HepG2 (cell line): ENCODE measurements around the gene HSD11B2. TPM values are rescaled to one million over a fixed set of nuclear protein-coding genes. Genes with fewer than 3 reads are reported as not detected.

Experiments
- DNMT3B ChIP-seq: conservative IDR thresholded peaks from 2 replicates; pipeline ENCODE4 v1.6.1; 2016; ENCODE audit warnings: missing biosample characterization, control low read depth
- FLYWCH1 ChIP-seq: sonication (generic); formaldehyde crosslinking; IDR thresholded peaks from 2 replicates; pipeline ENCODE4 v1.8.1; 2023; ENCODE audit warnings: mild to moderate bottlenecking, missing genetic modification reagents
- GABPA ChIP-seq, 2 experiments: IDR thresholded peaks; 2 replicates each; pipeline ENCODE4 v1.6.1; 2011 to 2016; ENCODE audit warnings: low read depth in 2 of 2, low read length in 1 of 2, missing biosample characterization in 1 of 2, missing genetic modification characterization in 1 of 2
- KDM4B ChIP-seq: sonication (generic); formaldehyde crosslinking; IDR thresholded peaks from 2 replicates; pipeline ENCODE4 v1.4.0; 2020; ENCODE audit warnings: missing genetic modification reagents
- KLF13 ChIP-seq: sonication (generic); formaldehyde crosslinking; IDR thresholded peaks from 2 replicates; pipeline ENCODE4 v1.4.0; 2020; ENCODE audit warnings: mild to moderate bottlenecking, missing genetic modification reagents
- MAF1 ChIP-seq: sonication (generic); formaldehyde crosslinking; IDR thresholded peaks from 2 replicates; pipeline ENCODE4 v1.5.0; 2020; ENCODE audit warnings: missing genetic modification reagents, borderline replicate concordance
- MLX ChIP-seq: IDR thresholded peaks from 2 replicates; pipeline ENCODE4 v1.6.1; 2016
- NAIF1 ChIP-seq: sonication (generic); formaldehyde crosslinking; IDR thresholded peaks from 2 replicates; pipeline ENCODE4 v1.5.0; 2020; ENCODE audit warnings: mild to moderate bottlenecking, missing genetic modification reagents, borderline replicate concordance
- NFE2L1 ChIP-seq: sonication (generic); formaldehyde crosslinking; IDR thresholded peaks from 2 replicates; pipeline ENCODE4 v1.4.0; 2020; ENCODE audit warnings: missing genetic modification reagents, mild to moderate bottlenecking, borderline replicate concordance
- NR2C2 ChIP-seq: sonication (generic); formaldehyde crosslinking; IDR thresholded peaks from 2 replicates; pipeline ENCODE4 v1.4.0; 2020; ENCODE audit warnings: missing genetic modification reagents, mild to moderate bottlenecking, moderate library complexity, borderline replicate concordance
- POGZ ChIP-seq: sonication (generic); formaldehyde crosslinking; IDR thresholded peaks from 2 replicates; pipeline ENCODE4 v1.4.0; 2020; ENCODE audit warnings: mild to moderate bottlenecking, missing genetic modification reagents
- RARA ChIP-seq: IDR thresholded peaks from 2 replicates; pipeline ENCODE4 v1.6.1; 2016; ENCODE audit warnings: missing genetic modification reagents, missing compliant biosample characterization
- RXRA ChIP-seq: sonication (generic); formaldehyde crosslinking; IDR thresholded peaks from 2 replicates; pipeline ENCODE4 v1.5.1; 2020; ENCODE audit warnings: missing genetic modification reagents
- SATB2 ChIP-seq: sonication (generic); formaldehyde crosslinking; IDR thresholded peaks from 2 replicates; pipeline ENCODE4 v1.5.0; 2020; ENCODE audit warnings: missing genetic modification reagents
- SMAD1 ChIP-seq: sonication (generic); formaldehyde crosslinking; IDR thresholded peaks from 2 replicates; pipeline ENCODE4 v1.4.0; 2020; ENCODE audit warnings: missing genetic modification reagents, low read depth, mild to moderate bottlenecking, borderline replicate concordance
- SNRNP70 ChIP-seq: fragments of 200-400 bp; formaldehyde crosslinking; IDR thresholded peaks from 2 replicates; pipeline ENCODE4 v1.6.1; 2017; ENCODE audit warnings: mild to moderate bottlenecking, low read depth, low read length, moderate library complexity
- ZBTB20 ChIP-seq: sonication (generic); formaldehyde crosslinking; IDR thresholded peaks from 2 replicates; pipeline ENCODE4 v1.8.1; 2023; ENCODE audit warnings: missing genetic modification reagents, low read depth, mild to moderate bottlenecking, borderline replicate concordance
- ZBTB7B ChIP-seq: sonication (generic); formaldehyde crosslinking; IDR thresholded peaks from 2 replicates; pipeline ENCODE4 v1.4.0; 2020; ENCODE audit warnings: missing genetic modification reagents
- ZNF10 ChIP-seq: sonication (generic); formaldehyde crosslinking; IDR thresholded peaks from 2 replicates; pipeline ENCODE4 v1.4.0; 2020; ENCODE audit warnings: mild to moderate bottlenecking, low read depth, missing genetic modification reagents, borderline replicate concordance
- ZNF367 ChIP-seq: sonication (generic); formaldehyde crosslinking; IDR thresholded peaks from 2 replicates; pipeline ENCODE4 v1.4.0; 2020; ENCODE audit warnings: missing genetic modification reagents, borderline replicate concordance
- ZNF44 ChIP-seq: sonication (generic); formaldehyde crosslinking; IDR thresholded peaks from 2 replicates; pipeline ENCODE4 v1.5.1; 2020; ENCODE audit warnings: mild to moderate bottlenecking, missing genetic modification reagents
- ZNF446 ChIP-seq: sonication (generic); formaldehyde crosslinking; IDR thresholded peaks from 2 replicates; pipeline ENCODE4 v1.5.0; 2020; ENCODE audit warnings: mild to moderate bottlenecking, missing genetic modification reagents
- ZNF546 ChIP-seq: sonication (generic); formaldehyde crosslinking; conservative IDR thresholded peaks from 2 replicates; pipeline ENCODE4 v1.8.1; 2023; ENCODE audit warnings: mild to moderate bottlenecking, missing genetic modification reagents
- ZNF562 ChIP-seq: sonication (generic); formaldehyde crosslinking; IDR thresholded peaks from 2 replicates; pipeline ENCODE4 v1.8.0; 2022; ENCODE audit warnings: missing genetic modification reagents, borderline replicate concordance
- ZNF660 ChIP-seq: sonication (generic); formaldehyde crosslinking; IDR thresholded peaks from 2 replicates; pipeline ENCODE4 v1.5.1; 2020; ENCODE audit warnings: mild to moderate bottlenecking, low read depth, missing genetic modification reagents, borderline replicate concordance
- ZNF777 ChIP-seq: sonication (generic); formaldehyde crosslinking; IDR thresholded peaks from 2 replicates; pipeline ENCODE4 v1.4.0; 2020; ENCODE audit warnings: missing genetic modification reagents
- polyA plus RNA-seq, 8 experiments: library from polyadenylated mRNA; depleted of rRNA in 3 of 8; stranded (reverse) in 7 of 8; unstranded in 1 of 8; fragments of >200 nt; fragmentation: Illumina TruSeq in 4 of 8; extraction: Trizol in 4 of 8; gene quantifications; 2 replicates each; pipeline versions ENCODE4 v1.2.1 to v1.2.3, GENCODE V29; 2011 to 2016; ENCODE audit warnings: low read depth in 4 of 8, missing spikeins in 1 of 8, mixed read lengths in 1 of 8; ENCODE audit not compliant: insufficient read depth in 1 of 8
- total RNA-seq, 5 experiments: library from RNA; depleted of rRNA; stranded (reverse); fragments of >200 nt; fragmentation: Illumina TruSeq; extraction: Trizol; gene quantifications; 2 replicates each; pipeline ENCODE4 v1.2.3, GENCODE V29; 2016; ENCODE audit warnings: low read depth in 1 of 5
- TF ChIP-seq, protein P1 (sequence below): sonication (generic); formaldehyde crosslinking; IDR thresholded peaks from 2 replicates; pipeline ENCODE4 v1.5.0; 2020; ENCODE audit warnings: missing genetic modification reagents, mild to moderate bottlenecking, borderline replicate concordance
- TF ChIP-seq, protein P2 (sequence below): sonication (generic); formaldehyde crosslinking; IDR thresholded peaks from 2 replicates; pipeline ENCODE4 v1.4.0; 2020; ENCODE audit warnings: missing genetic modification reagents, borderline replicate concordance

Gene HSD11B2
- total and polyA plus RNA-seq, 2 of the 13 experiments (the other 11 are each of a cell fraction or from before 2014, with no cell fraction given) = 8.9 to 13.6 TPM

GRCh38 chr16:67445913-67446907 is 15.3 kb downstream of the HSD11B2 start (continued):
- TF ChIP-seq, protein P1, sequence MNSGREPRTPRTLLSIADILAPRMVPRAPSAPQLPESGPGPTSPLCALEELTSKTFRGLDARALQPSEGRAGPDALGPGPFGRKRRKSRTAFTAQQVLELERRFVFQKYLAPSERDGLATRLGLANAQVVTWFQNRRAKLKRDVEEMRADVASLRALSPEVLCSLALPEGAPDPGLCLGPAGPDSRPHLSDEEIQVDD (CRISPR knock-in tag) = no peak
- TF ChIP-seq ZNF446 (CRISPR knock-in tag) = peak; percentile 31; the same call in 1 of the 2 replicates
- no peak for TF ChIP-seq ZNF562
- no peak for TF ChIP-seq ZNF546
- TF ChIP-seq SMAD1 = no peak
- TF ChIP-seq ZNF44 (CRISPR knock-in tag) = no peak
- TF ChIP-seq MAF1 = 0 out of 2 replicates have a peak, but pooled peaks have one; percentile 2
- no peak; the same call in 1 of the 2 replicates for TF ChIP-seq MLX
- TF ChIP-seq ZNF367 (CRISPR knock-in tag) = no peak
- peak; percentile 99 for TF ChIP-seq RXRA (CRISPR knock-in tag)
- TF ChIP-seq ZNF777 (CRISPR knock-in tag) = no peak
- TF ChIP-seq, protein P2, sequence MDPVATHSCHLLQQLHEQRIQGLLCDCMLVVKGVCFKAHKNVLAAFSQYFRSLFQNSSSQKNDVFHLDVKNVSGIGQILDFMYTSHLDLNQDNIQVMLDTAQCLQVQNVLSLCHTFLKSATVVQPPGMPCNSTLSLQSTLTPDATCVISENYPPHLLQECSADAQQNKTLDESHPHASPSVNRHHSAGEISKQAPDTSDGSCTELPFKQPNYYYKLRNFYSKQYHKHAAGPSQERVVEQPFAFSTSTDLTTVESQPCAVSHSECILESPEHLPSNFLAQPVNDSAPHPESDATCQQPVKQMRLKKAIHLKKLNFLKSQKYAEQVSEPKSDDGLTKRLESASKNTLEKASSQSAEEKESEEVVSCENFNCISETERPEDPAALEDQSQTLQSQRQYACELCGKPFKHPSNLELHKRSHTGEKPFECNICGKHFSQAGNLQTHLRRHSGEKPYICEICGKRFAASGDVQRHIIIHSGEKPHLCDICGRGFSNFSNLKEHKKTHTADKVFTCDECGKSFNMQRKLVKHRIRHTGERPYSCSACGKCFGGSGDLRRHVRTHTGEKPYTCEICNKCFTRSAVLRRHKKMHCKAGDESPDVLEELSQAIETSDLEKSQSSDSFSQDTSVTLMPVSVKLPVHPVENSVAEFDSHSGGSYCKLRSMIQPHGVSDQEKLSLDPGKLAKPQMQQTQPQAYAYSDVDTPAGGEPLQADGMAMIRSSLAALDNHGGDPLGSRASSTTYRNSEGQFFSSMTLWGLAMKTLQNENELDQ (CRISPR knock-in tag) = no peak
- TF ChIP-seq GABPA (IDR thresholded peaks at IDR 0.05; ENCODE audit: low read depth, low read length) = no peak
- no peak for TF ChIP-seq GABPA (CRISPR knock-in tag; IDR thresholded peaks at IDR 0.05; ENCODE audit: low read depth)
- no peak for TF ChIP-seq SATB2
- TF ChIP-seq KDM4B = no peak
- TF ChIP-seq NAIF1 = no peak
- TF ChIP-seq ZBTB20 = no peak; the same call in 1 of the 2 replicates
- TF ChIP-seq DNMT3B (CRISPR knock-in tag) = no peak
- TF ChIP-seq FLYWCH1 = no peak
- no peak for TF ChIP-seq SNRNP70
- peak; percentile 73 for TF ChIP-seq POGZ (CRISPR knock-in tag)
- TF ChIP-seq ZBTB7B (CRISPR knock-in tag) = peak; percentile 93
- TF ChIP-seq ZNF660 (CRISPR knock-in tag) = no peak
- no peak for TF ChIP-seq KLF13
- TF ChIP-seq NFE2L1 = peak; percentile 19; the same call in 1 of the 2 replicates
- TF ChIP-seq ZNF10 (CRISPR knock-in tag) = no peak
- TF ChIP-seq RARA = peak; percentile 83
- TF ChIP-seq NR2C2 = peak; percentile 68
